HG02642 (cell line): Measurements from ENCODE around the gene LDLRAD2.

Experiments used
- ATAC-seq: cut with Tn5 transposase; IDR thresholded peaks from one replicate; pipeline ENCODE4 v1.9.1; 2021; ENCODE audit warnings: mild to moderate bottlenecking; ENCODE audit not compliant: unreplicated experiment, poor library complexity

Gene LDLRAD2

GRCh38 chr1:21874328-21874727 lies 62.3 kb downstream of the LDLRAD2 start:
- no peak for ATAC-seq
